Kidney epithelial cell (primary cell): Measurements from ENCODE around the gene DCDC2C. TPM values are rescaled to one million over a fixed set of nuclear protein-coding genes. Genes with fewer than 3 reads are reported as not detected.
"Not testable (repeated sequence)": the region's sequence is repeated elsewhere in the genome, so short reads cannot be mapped to it uniquely, and the experiment has no call there.

Experiments
- DNase-seq: peaks from one replicate; pipeline ENCODE4 v3.0.0-alpha.2; 2010; ENCODE audit warnings: low read depth
- H3K27me3 ChIP-seq: 2 replicates; pipeline ENCODE4 v1.6.0; 2011; ENCODE audit warnings: low read length; ENCODE audit not compliant: control insufficient read depth, insufficient read depth
- H3K36me3 ChIP-seq: 2 replicates; pipeline ENCODE4 v1.5.1; 2011; ENCODE audit warnings: low read length; ENCODE audit not compliant: control insufficient read depth, insufficient read depth
- H3K4me3 ChIP-seq: 2 replicates; pipeline ENCODE4 v1.5.1; 2011; ENCODE audit warnings: low read depth, mild to moderate bottlenecking, control low read depth, low read length
- CTCF ChIP-seq: IDR thresholded peaks from 2 replicates; pipeline ENCODE4 v1.5.1; 2011; ENCODE audit warnings: mild to moderate bottlenecking, moderate library complexity, low read length, control low read depth, inconsistent platforms; ENCODE audit not compliant: insufficient read depth, poor library complexity, severe bottlenecking
- total RNA-seq: library from RNA; depleted of rRNA; stranded (reverse); fragments of >200 nt; gene quantifications from 2 replicates; pipeline ENCODE4 v1.2.3, GENCODE V29; 2015

The DCDC2C gene
- total RNA-seq, 1 donor from 2014 or later = not detected

- Histone ChIP-seq H3K27me3 (no peaks in the 10 kb centered on the region), H3K4me3 (no peak overlapping the region), H3K36me3 (no peaks in the 10 kb centered on the region)
- no peak for DNase-seq
- no peak for TF ChIP-seq CTCF
Observed at GRCh38 chr2:3806730-3807129, 103.4 kb downstream of the DCDC2C start.

DNA sequence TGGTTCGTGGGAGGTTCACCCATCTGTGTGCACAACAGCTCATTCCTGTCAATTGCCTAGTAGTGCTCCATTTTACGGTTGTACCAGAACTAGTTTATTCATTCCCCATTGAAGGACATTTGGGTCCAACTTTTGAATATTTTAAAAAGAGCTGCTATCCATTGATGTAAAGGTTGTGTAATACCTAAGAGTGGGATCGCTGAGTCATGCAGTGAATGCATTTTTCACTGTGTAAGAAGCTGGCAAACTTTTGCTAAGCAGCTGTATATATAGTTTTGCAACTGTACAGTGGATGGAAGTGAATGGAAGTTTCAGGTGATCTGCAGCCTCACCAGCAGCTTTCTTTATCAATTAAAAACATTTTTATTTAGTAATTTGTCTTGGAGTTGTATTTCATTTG lies 104.5 kb downstream of the DCDC2C start:
- no peaks in the 10 kb centered on the region for H3K27me3 ChIP-seq
- H3K36me3 ChIP-seq = no peaks in the 10 kb centered on the region
- DNase-seq = no peak
- TF ChIP-seq CTCF = no peak
- H3K4me3 ChIP-seq = no peak overlapping the region

DNA sequence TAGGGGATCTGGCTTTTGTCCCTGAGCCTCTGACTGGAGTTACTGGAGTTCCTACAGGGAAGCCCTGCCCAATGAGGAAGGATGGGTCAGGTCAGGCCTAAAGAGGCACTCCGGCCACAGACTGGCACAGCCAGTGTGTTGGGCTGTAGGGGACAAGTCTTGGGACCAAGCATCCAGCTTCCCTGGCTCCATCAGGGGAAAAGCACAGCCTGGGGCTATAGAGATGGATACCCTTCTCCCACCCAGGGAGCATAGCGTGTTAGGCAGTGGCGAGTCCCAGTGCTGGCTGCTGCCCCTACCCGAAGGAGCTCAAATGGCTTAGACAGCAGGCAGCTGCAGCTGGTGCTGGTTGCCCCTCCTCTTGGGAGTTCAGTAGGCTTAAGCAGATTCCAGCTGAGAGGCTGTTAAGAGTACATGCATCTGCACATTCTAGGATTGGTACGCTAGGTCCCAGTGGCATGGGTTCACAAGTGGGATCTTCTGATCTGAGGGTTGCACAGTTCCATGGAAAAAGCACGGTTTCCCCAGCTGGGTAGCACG lies 111.4 kb downstream of the DCDC2C start:
- H3K4me3 ChIP-seq = no peak overlapping the region
- TF ChIP-seq CTCF = no peak
- DNase-seq = no peak
- H3K27me3 ChIP-seq = no peaks in the 10 kb centered on the region
- H3K36me3 ChIP-seq = no peaks in the 10 kb centered on the region

DNA sequence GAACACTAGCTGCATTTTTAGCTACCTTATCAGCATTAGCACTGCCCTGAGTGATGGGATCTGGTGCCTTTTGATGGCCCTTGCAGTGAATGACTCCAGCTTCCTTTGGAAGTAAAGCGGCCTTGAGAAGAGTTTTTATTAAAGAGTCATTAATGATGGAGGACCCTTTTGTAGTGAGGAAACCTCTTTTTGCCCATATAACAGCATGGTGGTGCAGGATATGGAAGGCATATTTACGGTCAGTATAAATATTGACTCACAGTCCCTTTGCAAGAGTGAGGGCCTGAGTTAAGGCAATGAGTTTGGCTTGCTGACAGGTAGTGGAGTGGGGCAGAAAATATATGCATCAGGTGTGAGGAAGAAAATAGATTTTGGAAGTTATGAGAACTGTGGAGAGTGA lies 113.8 kb downstream of the DCDC2C start:
- not testable (repeated sequence) for H3K27me3 ChIP-seq, H3K4me3 ChIP-seq, DNase-seq, H3K36me3 ChIP-seq

- no peaks in the 10 kb centered on the region for H3K36me3 ChIP-seq
- no peak for TF ChIP-seq CTCF
- no peak overlapping the region for H3K4me3 ChIP-seq
- DNase-seq = no peak
- no peaks in the 10 kb centered on the region for H3K27me3 ChIP-seq
Observed at GRCh38 chr2:3823748-3824147, 120.4 kb downstream of the DCDC2C start.

DNA sequence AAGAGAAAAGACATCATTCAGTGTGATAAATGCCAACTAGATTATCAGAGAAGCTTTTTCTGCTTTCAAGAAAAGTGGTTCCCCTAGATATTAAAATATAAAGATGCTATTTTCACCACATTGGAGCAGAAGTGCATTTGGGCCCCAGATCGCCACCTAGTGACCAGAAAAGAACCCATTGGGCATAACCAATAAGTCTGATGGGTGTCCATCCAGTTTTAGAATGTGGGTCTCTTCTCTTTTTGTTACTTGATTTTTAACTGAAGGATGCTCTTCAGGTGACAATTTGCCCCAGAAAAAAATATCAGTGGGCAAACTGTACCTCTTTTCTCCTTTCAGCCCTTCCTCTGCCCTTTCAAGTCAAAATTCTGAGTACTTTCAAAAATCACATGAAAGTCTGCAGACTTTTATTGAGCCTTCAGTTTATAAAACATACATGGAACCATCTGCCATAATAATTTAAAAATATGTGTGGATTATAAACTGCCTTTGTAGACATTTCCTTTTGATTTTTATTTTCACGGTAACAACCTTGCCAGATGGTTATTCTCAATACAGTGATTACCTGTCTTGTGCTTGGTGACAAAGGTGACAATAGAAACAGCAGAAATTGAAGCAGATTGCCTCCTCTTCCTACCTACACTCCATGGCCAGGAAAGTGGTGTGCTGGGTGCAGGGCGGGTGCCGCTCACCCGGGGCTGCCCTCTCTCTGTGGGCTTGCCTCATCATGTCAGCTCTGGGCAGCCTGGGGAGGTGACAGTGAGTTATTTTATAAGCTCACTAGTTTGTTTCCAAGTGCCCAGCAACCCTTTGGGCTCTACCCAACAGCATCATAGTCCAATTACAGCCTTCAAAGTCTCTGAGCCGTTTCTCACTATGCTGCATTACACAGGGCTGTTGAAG lies 124.5 kb downstream of the DCDC2C start:
- no peak for DNase-seq
- H3K36me3 ChIP-seq = no peaks in the 10 kb centered on the region
- TF ChIP-seq CTCF = peak; percentile 75
- no peak overlapping the region for H3K4me3 ChIP-seq
- H3K27me3 ChIP-seq = no peaks in the 10 kb centered on the region
